Measurements from ENCODE around the gene MAP4. TPM values are rescaled to one million over a fixed set of nuclear protein-coding genes. Genes with fewer than 3 reads are reported as not detected.

Gene MAP4
- total RNA-seq, 1 experiment from 2014 or later: 140 TPM

DNA sequence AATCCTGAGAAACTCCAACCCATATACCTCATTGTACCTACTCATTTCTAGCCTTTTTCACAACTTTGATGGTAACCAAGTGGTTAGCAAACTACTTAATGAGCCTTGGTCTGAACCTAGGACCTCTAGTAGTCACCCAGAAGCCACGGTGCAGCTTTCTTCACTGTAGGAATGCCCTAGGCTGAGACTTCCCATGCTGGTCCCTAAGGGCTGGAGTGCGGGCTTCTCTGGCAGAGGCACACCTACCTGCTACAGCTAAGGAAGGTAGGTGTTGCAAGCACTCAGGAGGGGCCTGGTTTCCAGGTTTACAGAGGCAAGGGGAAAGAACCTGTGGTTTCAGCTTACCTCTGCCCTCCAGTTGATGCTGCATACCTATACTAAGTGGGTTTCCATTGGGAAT, 147.9 kb downstream of the MAP4 start:
- H3K36me3 Mint-ChIP-seq (ENCODE audit: insufficient read depth in 1 of 3, low read depth in 3 of 3): peaks cover 37 to 83% (median 75%) of the 10 kb centered on the region in 3 experiments; a peak in 6 of 7 replicates
- Histone ChIP-seq H3T11ph (ENCODE audit: low read length) (no peak overlapping the region), H3K4ac (ENCODE audit: low read depth, low read length) (no peak overlapping the region), H3K18ac (ENCODE audit: insufficient read length, low read depth, low read length) (no peak overlapping the region), H2BK12ac (ENCODE audit: insufficient read length, low read depth, low read length) (no peak overlapping the region), H3K23me2 (ENCODE audit: insufficient read length, low read depth, low read length, poor library complexity, severe bottlenecking) (no peaks in the 10 kb centered on the region), H2BK120ac (ENCODE audit: low read depth, low read length, poor library complexity, severe bottlenecking) (no peak overlapping the region), H3K9me3 (ENCODE audit: control insufficient read depth, low read depth, low read length) (no peaks in the 10 kb centered on the region), H3K56ac (ENCODE audit: insufficient read length, low read depth, low read length) (no peak overlapping the region), H3K23ac (ENCODE audit: insufficient read length, low read depth, low read length) (no peak overlapping the region), H2BK5ac (ENCODE audit: insufficient read length, low read length) (no peak overlapping the region), H3K9ac (ENCODE audit: extremely low read depth, insufficient read length, low read length) (no peak overlapping the region), H3K14ac (ENCODE audit: insufficient read depth, low read length) (no peak overlapping the region), H2BK20ac (ENCODE audit: low read depth, low read length, poor library complexity, severe bottlenecking) (no peak overlapping the region), H3K79me1 (ENCODE audit: insufficient read depth, low read depth, low read length, poor library complexity, severe bottlenecking) (no peaks in the 10 kb centered on the region), H3K79me2 (ENCODE audit: insufficient read depth, low read length) (no peaks in the 10 kb centered on the region), H4K20me1 (ENCODE audit: control insufficient read depth, insufficient read depth, insufficient read length) (no peaks in the 10 kb centered on the region), H3K27me3 (ENCODE audit: insufficient read depth, low read length) (no peaks in the 10 kb centered on the region), H2AK5ac (ENCODE audit: insufficient read length, low read length) (no peak overlapping the region), H4K91ac (ENCODE audit: insufficient read length, low read depth, low read length) (no peak overlapping the region), H3K4me1 (ENCODE audit: insufficient read depth, low read length) (no peaks in the 10 kb centered on the region), H3K27ac (ENCODE audit: insufficient read length, low read depth, low read length) (no peak overlapping the region), H4K8ac (replicated peaks; ENCODE audit: insufficient read length, low read depth, low read length) (no peak overlapping the region), H3K4me2 (ENCODE audit: insufficient read depth, insufficient read length, low read length) (no peak overlapping the region), H2BK15ac (ENCODE audit: low read depth, low read length) (no peak overlapping the region), H2AFZ (ENCODE audit: low read length) (no peak overlapping the region), H4K5ac (ENCODE audit: insufficient read length, low read depth, low read length) (no peak overlapping the region)
- H3K27me3 Mint-ChIP-seq (ENCODE audit: low read depth): no peaks in the 10 kb centered on the region
- peaks cover 0 to 5% of the 10 kb centered on the region in 2 experiments; a peak in 1 of 4 replicates for H3K4me1 Mint-ChIP-seq
- DNase-seq: no peak
- H3K4me3 Mint-ChIP-seq: no peak overlapping the region
- TF ChIP-seq, protein P1, sequence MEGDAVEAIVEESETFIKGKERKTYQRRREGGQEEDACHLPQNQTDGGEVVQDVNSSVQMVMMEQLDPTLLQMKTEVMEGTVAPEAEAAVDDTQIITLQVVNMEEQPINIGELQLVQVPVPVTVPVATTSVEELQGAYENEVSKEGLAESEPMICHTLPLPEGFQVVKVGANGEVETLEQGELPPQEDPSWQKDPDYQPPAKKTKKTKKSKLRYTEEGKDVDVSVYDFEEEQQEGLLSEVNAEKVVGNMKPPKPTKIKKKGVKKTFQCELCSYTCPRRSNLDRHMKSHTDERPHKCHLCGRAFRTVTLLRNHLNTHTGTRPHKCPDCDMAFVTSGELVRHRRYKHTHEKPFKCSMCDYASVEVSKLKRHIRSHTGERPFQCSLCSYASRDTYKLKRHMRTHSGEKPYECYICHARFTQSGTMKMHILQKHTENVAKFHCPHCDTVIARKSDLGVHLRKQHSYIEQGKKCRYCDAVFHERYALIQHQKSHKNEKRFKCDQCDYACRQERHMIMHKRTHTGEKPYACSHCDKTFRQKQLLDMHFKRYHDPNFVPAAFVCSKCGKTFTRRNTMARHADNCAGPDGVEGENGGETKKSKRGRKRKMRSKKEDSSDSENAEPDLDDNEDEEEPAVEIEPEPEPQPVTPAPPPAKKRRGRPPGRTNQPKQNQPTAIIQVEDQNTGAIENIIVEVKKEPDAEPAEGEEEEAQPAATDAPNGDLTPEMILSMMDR (conservative IDR thresholded peaks at IDR 0.05): no peak
- no CpG with 5 or more reads among the region's 2 CpGs for WGBS (ENCODE audit: extremely low coverage, insufficient read length, low lambda C conversion rate)
- H3K9me3 Mint-ChIP-seq: no peaks in the 10 kb centered on the region
- H3K27ac Mint-ChIP-seq: no peak overlapping the region; a peak in 1 of 7 replicates

Data from H9 (cell line).